GM12873 (cell line): ENCODE data around the gene FAF1.

Experiments
- CTCF ChIP-seq: IDR thresholded peaks from 2 replicates; pipeline ENCODE4 v1.5.1; 2012; ENCODE audit warnings: low read depth, mild to moderate bottlenecking, moderate library complexity, low read length, control low read depth; ENCODE audit not compliant: insufficient read depth; ENCODE audit errors: missing control alignments

Gene FAF1

GRCh38 chr1:50522691-50523342 lies 437.2 kb downstream of the FAF1 start:
- no peak for TF ChIP-seq CTCF

- no peak for TF ChIP-seq CTCF
Observed at GRCh38 chr1:50521703-50522102, 438.4 kb downstream of the FAF1 start.

- no peak for TF ChIP-seq CTCF
Observed at GRCh38 chr1:50517488-50517887, 442.6 kb downstream of the FAF1 start.

- no peak for TF ChIP-seq CTCF
Observed at GRCh38 chr1:50516056-50516455, 444.0 kb downstream of the FAF1 start.

- no peak for TF ChIP-seq CTCF
Observed at GRCh38 chr1:50508040-50508586, 452.0 kb downstream of the FAF1 start.

- TF ChIP-seq CTCF = no peak
Observed at GRCh38 chr1:50505427-50505826, 454.6 kb downstream of the FAF1 start.

GRCh38 chr1:50503515-50503914 lies 456.6 kb downstream of the FAF1 start:
- TF ChIP-seq CTCF = no peak
